ENCODE measurements around the gene ETV6. TPM values are rescaled to one million over a fixed set of nuclear protein-coding genes. Genes with fewer than 3 reads are reported as not detected.

The ETV6 gene
- total and polyA plus RNA-seq, 9 of the 15 experiments (the other 6 are each of a cell fraction or from before 2014, with no cell fraction given), result 0.81 to 12.7 (median 4.1) TPM

DNA sequence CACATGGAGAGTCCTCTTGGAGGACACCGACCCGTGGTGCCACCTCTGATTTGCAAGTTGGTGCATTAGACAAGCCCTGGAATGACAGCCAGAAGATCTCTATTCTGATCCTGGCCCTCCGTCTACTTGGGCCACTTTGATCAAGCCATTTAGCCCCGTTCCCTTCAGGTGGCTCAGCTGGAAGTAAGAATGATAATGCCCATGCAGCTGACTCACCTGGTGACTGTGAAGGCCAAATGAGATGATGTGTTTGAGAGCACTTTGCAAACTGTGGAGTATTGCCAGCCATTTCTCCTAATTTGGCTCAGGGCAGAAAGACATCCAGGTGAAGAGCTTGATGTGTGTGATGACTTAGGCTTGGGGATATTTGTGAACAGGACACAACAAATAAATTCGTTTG lies 165.9 kb downstream of the ETV6 start (continued):
- TF ChIP-seq TAF1 (IDR thresholded peaks at IDR 0.05; ENCODE audit: control insufficient read depth, extremely low read depth, insufficient read depth, low read length, severe bottlenecking) (no peak), GTF2A2 (tag; IDR thresholded peaks at IDR 0.05) (no peak)

DNA sequence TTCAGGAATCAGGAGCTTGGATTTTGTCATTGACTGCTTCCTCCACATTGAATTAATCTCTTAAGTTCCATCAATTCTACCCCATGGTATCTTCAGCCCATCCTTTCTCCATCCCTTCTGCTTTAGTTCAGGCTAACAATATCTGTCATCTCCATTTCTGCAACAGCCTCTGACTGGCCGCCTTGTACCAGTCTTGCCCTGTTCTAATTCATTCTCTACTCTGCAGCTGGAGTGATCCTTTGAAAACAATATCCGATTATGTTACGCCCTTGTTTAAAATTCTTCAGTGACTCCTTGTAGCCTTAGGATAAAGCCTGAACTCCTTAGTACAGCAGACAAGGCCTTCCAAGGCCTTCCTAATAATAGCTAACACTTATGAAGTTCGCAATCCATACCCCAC lies 170.2 kb downstream of the ETV6 start:
- Histone ChIP-seq H3K79me2 (ENCODE audit: control insufficient read depth, insufficient read depth, low read length) (no peaks in the 10 kb centered on the region), H3K4me1 (replicated peaks in 1 of 2; ENCODE audit: control insufficient read depth in 2 of 2, insufficient read depth in 2 of 2, low read length in 2 of 2) (no peaks in the 10 kb centered on the region; a peak in 1 of 5 replicates), H3K27ac (ENCODE audit: extremely low read depth, low read depth, low read length) (no peak overlapping the region), H3K9me3 (replicated peaks; ENCODE audit: control insufficient read depth, insufficient read depth, low read depth, low read length) (no peaks in the 10 kb centered on the region), H4K20me1 (replicated peaks; ENCODE audit: control insufficient read depth, insufficient read depth, low read length) (no peaks in the 10 kb centered on the region), H3K9me1 (ENCODE audit: control insufficient read depth, insufficient read depth, low read length) (no peaks in the 10 kb centered on the region), H2AFZ (ENCODE audit: low read depth, low read length) (no peak overlapping the region), H3K36me3 (ENCODE audit: control insufficient read depth, insufficient read depth, low read length) (no peaks in the 10 kb centered on the region), H3K4me3 (no peak overlapping the region), H3K9ac (ENCODE audit: insufficient read depth in 1 of 2, low read depth in 2 of 2, low read length in 2 of 2) (no peak overlapping the region), H3K27me3 (ENCODE audit: control insufficient read depth in 2 of 2, insufficient read depth in 2 of 2, low read length in 2 of 2) (no peaks in the 10 kb centered on the region), H3K4me2 (ENCODE audit: insufficient read depth, low read length) (no peak overlapping the region)
- no TSS peak for BruUV-seq (replicated peaks)
- FAIRE-seq (no peak), DNase-seq (ENCODE audit: extremely low read depth in 1 of 4, low spot score in 3 of 4) (no peak), ATAC-seq (no peak)
- POLR2A ChIA-PET, result no interaction called here
- in situ Hi-C loops (cut with MboI), result no loop called here
- TF ChIP-seq NONO (IDR thresholded peaks at IDR 0.05; ENCODE audit: low read depth in 2 of 2, low read length in 1 of 2), result no peak
- CTCF ChIA-PET (ENCODE audit: low intra/inter-chr PET ratio), result no interaction called here
- intact Hi-C loops (cut with micrococcal nuclease), result no loop called here
- 89% methylated on average over 3 of the region's 4 CpGs for WGBS (ENCODE audit: insufficient coverage, low coverage, missing lambda C conversion rate)

DNA sequence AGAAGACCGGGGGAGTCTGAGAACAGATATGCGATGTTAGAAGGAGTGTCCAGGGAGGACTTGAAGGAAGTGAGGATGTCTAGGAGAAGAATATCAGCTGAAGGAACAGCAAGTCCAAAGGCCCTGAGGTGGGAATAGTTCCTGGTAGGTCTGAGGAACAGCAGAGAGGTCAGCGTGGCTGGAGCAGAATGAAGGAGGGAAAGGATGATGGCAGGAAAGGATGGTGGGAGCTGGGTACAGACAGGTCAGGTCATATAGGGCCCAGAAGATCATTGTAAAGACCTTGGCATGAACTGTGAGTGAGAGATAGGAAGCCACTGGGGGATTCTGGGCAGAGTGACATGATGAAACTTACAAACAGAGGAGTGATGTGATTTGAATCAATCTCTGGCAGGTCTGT lies 171.0 kb downstream of the ETV6 start:
- POLR2A ChIA-PET, result interaction anchor here (0.8 to 1.0 kb wide), 2 partner anchors 10 to 19 kb away, joined by 4 to 5 read pairs; no protein-coding TSS in a partner anchor
- Histone ChIP-seq H3K27ac (ENCODE audit: extremely low read depth, low read depth, low read length) (no peak overlapping the region), H4K20me1 (replicated peaks; ENCODE audit: control insufficient read depth, insufficient read depth, low read length) (no peaks in the 10 kb centered on the region), H3K36me3 (ENCODE audit: control insufficient read depth, insufficient read depth, low read length) (no peaks in the 10 kb centered on the region), H3K9ac (ENCODE audit: insufficient read depth in 1 of 2, low read depth in 2 of 2, low read length in 2 of 2) (no peak overlapping the region), H3K4me2 (ENCODE audit: insufficient read depth, low read length) (no peak overlapping the region), H2AFZ (ENCODE audit: low read depth, low read length) (no peak overlapping the region), H3K4me1 (replicated peaks in 1 of 2; ENCODE audit: control insufficient read depth in 2 of 2, insufficient read depth in 2 of 2, low read length in 2 of 2) (no peaks in the 10 kb centered on the region; a peak in 2 of 5 replicates), H3K27me3 (ENCODE audit: control insufficient read depth in 2 of 2, insufficient read depth in 2 of 2, low read length in 2 of 2) (no peaks in the 10 kb centered on the region), H3K9me3 (replicated peaks; ENCODE audit: control insufficient read depth, insufficient read depth, low read depth, low read length) (no peaks in the 10 kb centered on the region), H3K79me2 (ENCODE audit: control insufficient read depth, insufficient read depth, low read length) (no peaks in the 10 kb centered on the region), H3K9me1 (ENCODE audit: control insufficient read depth, insufficient read depth, low read length) (no peaks in the 10 kb centered on the region), H3K4me3 (no peak overlapping the region)
- ATAC-seq (no peak), FAIRE-seq (no peak), DNase-seq (ENCODE audit: extremely low read depth in 1 of 4, low spot score in 3 of 4) (no peak)
- BruUV-seq (replicated peaks), result no TSS peak
- 71% methylated on average over 3 of the region's 3 CpGs for WGBS (ENCODE audit: insufficient coverage, low coverage, missing lambda C conversion rate)
- TF ChIP-seq, protein P1, sequence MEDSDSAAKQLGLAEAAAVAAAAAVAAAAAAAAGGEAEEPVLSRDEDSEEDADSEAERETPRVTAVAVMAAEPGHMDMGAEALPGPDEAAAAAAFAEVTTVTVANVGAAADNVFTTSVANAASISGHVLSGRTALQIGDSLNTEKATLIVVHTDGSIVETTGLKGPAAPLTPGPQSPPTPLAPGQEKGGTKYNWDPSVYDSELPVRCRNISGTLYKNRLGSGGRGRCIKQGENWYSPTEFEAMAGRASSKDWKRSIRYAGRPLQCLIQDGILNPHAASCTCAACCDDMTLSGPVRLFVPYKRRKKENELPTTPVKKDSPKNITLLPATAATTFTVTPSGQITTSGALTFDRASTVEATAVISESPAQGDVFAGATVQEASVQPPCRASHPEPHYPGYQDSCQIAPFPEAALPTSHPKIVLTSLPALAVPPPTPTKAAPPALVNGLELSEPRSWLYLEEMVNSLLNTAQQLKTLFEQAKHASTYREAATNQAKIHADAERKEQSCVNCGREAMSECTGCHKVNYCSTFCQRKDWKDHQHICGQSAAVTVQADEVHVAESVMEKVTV (CRISPR knock-in tag; IDR thresholded peaks at IDR 0.05), result no peak
- TF ChIP-seq NCOA1 (IDR thresholded peaks at IDR 0.05; ENCODE audit: low read depth) (no peak), IRF2 (CRISPR knock-in tag; IDR thresholded peaks at IDR 0.05) (no peak)
- in situ Hi-C loops (cut with MboI) (no loop called here), intact Hi-C loops (cut with micrococcal nuclease) (no loop called here)
- CTCF ChIA-PET (ENCODE audit: low intra/inter-chr PET ratio), result no interaction called here
